ENCODE results near the gene DNM3. TPM values are rescaled to one million over a fixed set of nuclear protein-coding genes. Genes with fewer than 3 reads are reported as not detected.

DNM3 gene
- total and polyA plus RNA-seq, 10 of the 15 experiments (the other 5 are each of a cell fraction or from before 2014, with no cell fraction given), result 0.03 to 1.5 (median 0.08) TPM; not detected in 3

GRCh38 chr1:172252321-172252720 is 411.0 kb downstream of the DNM3 start:
- no peaks in the 10 kb centered on the region for H3K27me3 ChIP-seq (replicated peaks in 1 of 2; ENCODE audit: control insufficient read depth in 2 of 2, insufficient read depth in 2 of 2, low read length in 1 of 2)
- no peak overlapping the region for H3K4me2 ChIP-seq (ENCODE audit: control insufficient read depth, insufficient read depth)
- ChIA-PET SMC1A (ENCODE audit: uncharacterized antibody, unreplicated experiment) (interaction anchor here (0.9 to 1.6 kb wide), 5 partner anchors 36 to 147 kb away, joined by 4 read pairs; no protein-coding TSS in a partner anchor), RAD21 (ENCODE audit: unreplicated experiment) (no interaction called here), POLR2A (no interaction called here), CTCF (interaction anchor here (1.2 kb wide), 1 partner anchor 18 kb away, joined by 3 read pairs; no protein-coding TSS in a partner anchor)
- in situ Hi-C loops (cut with MboI) (no loop called here), intact Hi-C loops (cut with micrococcal nuclease; ENCODE audit: unreplicated experiment) (no loop called here)
- no TSS peak for BruUV-seq (replicated peaks)
- H3K36me3 ChIP-seq (ENCODE audit: control insufficient read depth in 2 of 2, insufficient read depth in 2 of 2, low read length in 1 of 2), result no peaks in the 10 kb centered on the region
- 26% methylated on average over 4 of the region's 4 CpGs for WGBS (ENCODE audit: insufficient coverage, insufficient replicate concordance, low lambda C conversion rate, missing lambda C conversion rate)
- no peak for DNase-seq (ENCODE audit: low read depth, low spot score)
- H4K20me1 ChIP-seq (ENCODE audit: control insufficient read depth, insufficient read depth), result no peaks in the 10 kb centered on the region
- no peak overlapping the region for H2AFZ ChIP-seq (ENCODE audit: control insufficient read depth, low read depth, low read length)
- no peak for FAIRE-seq
- H3K79me2 ChIP-seq (ENCODE audit: control insufficient read depth, insufficient read depth, low read length), result no peaks in the 10 kb centered on the region
- H3K9me3 ChIP-seq (replicated peaks; ENCODE audit: control insufficient read depth, insufficient read depth, low read length), result no peaks in the 10 kb centered on the region; the same call in 2 of the 3 replicates
- peaks cover 8% of the 10 kb centered on the region; the same call in 1 of the 2 replicates for H3K4me1 ChIP-seq (ENCODE audit: control insufficient read depth, insufficient read depth, low read length)
- no peak for ATAC-seq
- no peak overlapping the region for H3K4me3 ChIP-seq
- no peak overlapping the region for H3K27ac ChIP-seq (ENCODE audit: control insufficient read depth, insufficient read depth)
- no peak overlapping the region for H3K9ac ChIP-seq (ENCODE audit: control insufficient read depth, insufficient read depth, low read length)
- no peak for TF ChIP-seq ZBED1 (IDR thresholded peaks at IDR 0.05; ENCODE audit: borderline replicate concordance)
- TF ChIP-seq CREB1 (IDR thresholded peaks at IDR 0.05; ENCODE audit: low read depth), result no peak
- TF ChIP-seq SMAD5 (IDR thresholded peaks at IDR 0.05; ENCODE audit: low read depth), result no peak
- no peak for TF ChIP-seq IRF4 (IDR thresholded peaks at IDR 0.05; ENCODE audit: low read depth, low read length)
- TF ChIP-seq USF2 (IDR thresholded peaks at IDR 0.05; ENCODE audit: borderline replicate concordance, low read depth, low read length), result no peak
- no peak for TF ChIP-seq MTA3 (IDR thresholded peaks at IDR 0.05; ENCODE audit: borderline replicate concordance, low read length)
- no peak for TF ChIP-seq SRF (IDR thresholded peaks at IDR 0.05; ENCODE audit: low read depth in 2 of 2, low read length in 2 of 2)
- no peak for TF ChIP-seq PBX3 (IDR thresholded peaks at IDR 0.05; ENCODE audit: insufficient replicate concordance, low read depth, low read length)
- no peak for TF ChIP-seq CBFB (IDR thresholded peaks at IDR 0.05; ENCODE audit: low read depth)
- no peak for TF ChIP-seq REST (IDR thresholded peaks at IDR 0.05; ENCODE audit: low read depth, low read length)
- TF ChIP-seq TBL1XR1 (IDR thresholded peaks at IDR 0.05; ENCODE audit: low read depth, low read length), result no peak
- TF ChIP-seq KAT2A (conservative IDR thresholded peaks at IDR 0.05; ENCODE audit: control insufficient read depth, low read depth, low read length), result no peak
- TF ChIP-seq MYB (IDR thresholded peaks at IDR 0.05; ENCODE audit: borderline replicate concordance, low read depth, low read length), result no peak
- TF ChIP-seq CHD2 (IDR thresholded peaks at IDR 0.05; ENCODE audit: borderline replicate concordance, low read depth, low read length), result no peak
- no peak for TF ChIP-seq ZNF687 (IDR thresholded peaks at IDR 0.05)
- no peak for TF ChIP-seq HCFC1 (IDR thresholded peaks at IDR 0.05; ENCODE audit: low read length)

Data from GM12878 (cell line).